Astrocyte (in vitro differentiated cells and primary cell): Measurements from ENCODE around the gene SERPINB6.

Experiments
- CTCF ChIP-seq: IDR thresholded peaks from 2 replicates; pipeline ENCODE4 v1.5.1; 2011; ENCODE audit warnings: low read depth, mild to moderate bottlenecking, inconsistent platforms, low read length, moderate library complexity; ENCODE audit not compliant: insufficient read depth
- EZH2 ChIP-seq: IDR thresholded peaks from 2 replicates; pipeline ENCODE4 v1.6.1; 2012; ENCODE audit warnings: mild to moderate bottlenecking, low read length, inconsistent platforms; ENCODE audit not compliant: insufficient read depth

- TF ChIP-seq CTCF (no peak), EZH2 (no peak)
Measured at GRCh38 chr6:2999618-3000557, 28.5 kb upstream of the SERPINB6 start, which contains the start of gene NQO2.
